Body of pancreas (tissue), 4 donors: ENCODE data around the gene ADGRV1. TPM values are rescaled to one million over a fixed set of nuclear protein-coding genes. Genes with fewer than 3 reads are reported as not detected.

Experiments used
- ATAC-seq: fragments of 150-250 bp; one replicate; pipeline ENCODE4 v1.9.1; 2016
- DNase-seq, 4 donors: peaks; one replicate each; pipeline ENCODE4 v3.0.0-alpha.2; 2019
- H3K27ac ChIP-seq, 4 donors: fragments of 200-600 bp; sonication (generic); 1 replicate in 3 of 4; 2 replicates in 1 of 4; pipeline versions ENCODE4 v1.5.1 to v1.6.1; 2016 to 2019; ENCODE audit warnings: mild to moderate bottlenecking in 1 of 4, mixed read lengths in 1 of 4, moderate library complexity in 1 of 4
- H3K27me3 ChIP-seq, 2 donors: fragments of 200-600 bp; sonication (generic); one replicate each; pipeline ENCODE4 v1.6.0; 2016; ENCODE audit warnings: mild to moderate bottlenecking in 1 of 2
- H3K36me3 ChIP-seq, 2 donors: fragments of 200-600 bp; sonication (generic); replicated peaks in 1 of 2; 2 replicates each; pipeline ENCODE4 v1.5.1; 2016; ENCODE audit warnings: low read depth in 2 of 2; ENCODE audit not compliant: insufficient read depth in 1 of 2
- H3K4me1 ChIP-seq: fragments of 200-600 bp; sonication (generic); one replicate; pipeline ENCODE4 v1.6.0; 2016
- H3K4me3 ChIP-seq, 2 donors: fragments of 200-600 bp; sonication (generic); 1 replicate in 1 of 2; 2 replicates in 1 of 2; pipeline ENCODE4 v1.5.1; 2016 to 2019
- H3K9me3 ChIP-seq, 3 donors: fragments of 200-600 bp; sonication (generic); 1 replicate in 2 of 3; 2 replicates in 1 of 3; pipeline ENCODE4 v1.5.1; 2016
- POLR2A ChIP-seq, 3 donors: fragments of 450-650 bp; IDR thresholded peaks; one replicate each; pipeline ENCODE4 v1.6.1; 2016; ENCODE audit warnings: antibody characterized with exemption in 3 of 3, mild to moderate bottlenecking in 2 of 3
- WGBS, 2 donors: methylation state at CpG; one replicate each; pipeline ENCODE4 v1.1.5; 2017; 5-methylcytosine and 5-hydroxymethylcytosine counted together
- intact Hi-C: fragments of 100-400 bp; cut with DNase I; formaldehyde crosslinking; loops from one replicate; pipeline ENCODE4 v1.15.1; 2023
- total RNA-seq, 2 donors: library from RNA; depleted of rRNA; stranded (reverse); fragments of >200 nt; gene quantifications; one replicate each; pipeline ENCODE4 v1.1.0, GENCODE V29; 2016
- TF ChIP-seq, protein P1 (sequence below), 7 experiments: fragments of 450-650 bp in 4 of 7; fragments of 200-600 bp in 3 of 7; sonication (generic) in 3 of 7; IDR thresholded peaks; one replicate each; pipeline ENCODE4 v1.5.1; 2016 to 2019; ENCODE audit warnings: antibody characterized with exemption in 7 of 7

The ADGRV1 gene
- total RNA-seq, 2 donors from 2014 or later, result 19.2 to 21.4 TPM

DNA sequence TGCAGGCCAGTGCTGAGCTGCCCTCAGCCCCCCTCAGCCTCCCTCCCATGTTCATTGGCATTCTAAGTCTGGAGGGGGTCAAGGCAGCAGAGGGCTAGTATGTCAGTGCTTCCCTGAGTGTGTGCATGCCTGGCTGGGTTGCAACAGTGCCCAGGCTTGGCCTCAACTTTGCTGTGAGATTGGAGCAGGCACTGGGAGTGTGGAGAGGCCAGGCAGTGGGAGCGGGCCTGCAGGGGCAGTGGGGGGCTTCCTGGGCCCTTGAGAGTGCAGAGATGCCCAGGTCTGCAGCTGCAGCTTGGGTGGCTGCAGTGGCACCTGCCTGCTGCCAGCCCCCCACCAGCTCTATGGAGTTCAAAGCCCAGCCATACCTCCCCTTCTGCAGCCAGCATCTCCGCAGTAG, 585.2 kb downstream of the ADGRV1 start:
- no peak overlapping the region for H3K27ac ChIP-seq
- ATAC-seq (no peak), DNase-seq (no peak)
- intact Hi-C loops, result no loop called here
- H3K9me3 ChIP-seq, result no peaks in the 10 kb centered on the region
- peaks cover 18% of the 10 kb centered on the region for H3K4me1 ChIP-seq
- 87% methylated on average over 2 of the region's 2 CpGs; no CpG with 5 or more reads in 1 of the 2 donors for WGBS, 2 donors
- no peaks in the 10 kb centered on the region for H3K27me3 ChIP-seq
- no peaks in the 10 kb centered on the region for H3K36me3 ChIP-seq
- no peak overlapping the region for H3K4me3 ChIP-seq
- TF ChIP-seq, protein P1, sequence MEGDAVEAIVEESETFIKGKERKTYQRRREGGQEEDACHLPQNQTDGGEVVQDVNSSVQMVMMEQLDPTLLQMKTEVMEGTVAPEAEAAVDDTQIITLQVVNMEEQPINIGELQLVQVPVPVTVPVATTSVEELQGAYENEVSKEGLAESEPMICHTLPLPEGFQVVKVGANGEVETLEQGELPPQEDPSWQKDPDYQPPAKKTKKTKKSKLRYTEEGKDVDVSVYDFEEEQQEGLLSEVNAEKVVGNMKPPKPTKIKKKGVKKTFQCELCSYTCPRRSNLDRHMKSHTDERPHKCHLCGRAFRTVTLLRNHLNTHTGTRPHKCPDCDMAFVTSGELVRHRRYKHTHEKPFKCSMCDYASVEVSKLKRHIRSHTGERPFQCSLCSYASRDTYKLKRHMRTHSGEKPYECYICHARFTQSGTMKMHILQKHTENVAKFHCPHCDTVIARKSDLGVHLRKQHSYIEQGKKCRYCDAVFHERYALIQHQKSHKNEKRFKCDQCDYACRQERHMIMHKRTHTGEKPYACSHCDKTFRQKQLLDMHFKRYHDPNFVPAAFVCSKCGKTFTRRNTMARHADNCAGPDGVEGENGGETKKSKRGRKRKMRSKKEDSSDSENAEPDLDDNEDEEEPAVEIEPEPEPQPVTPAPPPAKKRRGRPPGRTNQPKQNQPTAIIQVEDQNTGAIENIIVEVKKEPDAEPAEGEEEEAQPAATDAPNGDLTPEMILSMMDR (IDR thresholded peaks at IDR 0.05), result no peak
- no peak for TF ChIP-seq POLR2A (IDR thresholded peaks at IDR 0.05)

DNA sequence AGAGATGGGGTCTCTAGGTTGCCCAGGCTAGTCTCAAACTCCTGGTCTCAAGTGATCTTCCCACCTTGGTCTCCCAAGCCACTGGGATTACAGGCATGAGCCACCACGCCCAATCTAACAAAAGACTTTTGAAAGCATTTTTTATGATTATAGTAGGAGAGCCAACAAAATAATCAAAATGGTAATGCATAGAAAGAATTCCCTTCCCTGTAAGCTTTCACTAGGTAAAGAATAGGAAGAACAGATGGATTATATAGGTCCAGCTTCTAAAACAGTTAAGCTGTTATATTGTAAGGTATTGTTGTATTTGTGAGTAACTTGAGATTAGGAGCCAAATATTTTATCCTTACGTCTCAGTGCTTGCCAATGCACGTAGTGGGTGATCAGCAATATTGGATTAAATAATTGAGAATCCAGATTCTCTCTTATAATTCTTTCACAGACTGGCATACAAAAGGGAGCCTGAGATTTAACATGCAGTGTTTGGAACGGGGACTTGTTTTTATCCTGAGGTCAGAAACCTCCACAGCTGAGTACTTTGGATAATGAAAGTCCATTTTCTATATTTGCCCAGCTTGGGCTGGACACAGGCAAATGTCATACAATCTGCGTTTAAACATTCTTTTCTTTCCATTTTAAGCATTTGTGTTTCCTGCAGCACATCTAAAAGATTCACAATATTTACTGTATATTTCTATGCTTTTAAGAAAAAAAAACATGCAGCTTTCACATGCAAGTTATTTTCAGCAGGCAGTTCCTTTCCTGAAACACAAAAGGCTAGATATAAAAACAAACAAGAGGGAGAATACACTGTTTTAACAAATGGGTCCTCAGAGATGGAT, 586.1 kb downstream of the ADGRV1 start:
- H3K36me3 ChIP-seq, result no peaks in the 10 kb centered on the region
- ATAC-seq (peak; percentile 49), DNase-seq (no peak)
- WGBS, 2 donors, result 32 to 42% methylated on average over 5 of the region's 5 CpGs
- peaks cover 18% of the 10 kb centered on the region for H3K4me1 ChIP-seq
- no peaks in the 10 kb centered on the region for H3K9me3 ChIP-seq
- no peak for TF ChIP-seq POLR2A (IDR thresholded peaks at IDR 0.05)
- TF ChIP-seq, protein P1 (IDR thresholded peaks at IDR 0.05), result no peak
- intact Hi-C loops, result no loop called here
- peak overlapping the region in 2 of 4 donors; percentile 52 to 54 for H3K27ac ChIP-seq
- no peaks in the 10 kb centered on the region for H3K27me3 ChIP-seq
- no peak overlapping the region for H3K4me3 ChIP-seq

DNA sequence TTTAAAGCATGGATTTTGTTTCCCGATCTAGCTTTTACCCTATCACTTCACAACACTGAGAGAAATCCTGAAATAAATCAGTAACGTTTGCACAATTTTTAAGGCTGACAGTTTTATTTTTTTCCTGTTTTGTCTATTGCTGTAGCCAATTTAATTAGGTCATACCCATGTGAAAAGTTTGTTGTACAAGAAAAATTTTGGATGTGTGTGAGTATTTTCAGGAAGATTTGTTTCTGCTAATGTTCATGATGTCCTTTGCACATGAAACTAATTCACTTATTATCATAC, 586.7 kb downstream of the ADGRV1 start:
- no peak for TF ChIP-seq POLR2A (IDR thresholded peaks at IDR 0.05)
- no peaks in the 10 kb centered on the region for H3K27me3 ChIP-seq
- H3K4me1 ChIP-seq, result peaks cover 18% of the 10 kb centered on the region
- H3K9me3 ChIP-seq, result no peaks in the 10 kb centered on the region
- ATAC-seq (peak; percentile 38), DNase-seq (no peak)
- H3K4me3 ChIP-seq, result no peak overlapping the region
- H3K36me3 ChIP-seq, result no peaks in the 10 kb centered on the region
- intact Hi-C loops, result no loop called here
- H3K27ac ChIP-seq, result peak overlapping the region in 2 of 4 donors; percentile 52 to 54
- WGBS, 2 donors, result 2 to 7% methylated on average over 2 of the region's 2 CpGs

DNA sequence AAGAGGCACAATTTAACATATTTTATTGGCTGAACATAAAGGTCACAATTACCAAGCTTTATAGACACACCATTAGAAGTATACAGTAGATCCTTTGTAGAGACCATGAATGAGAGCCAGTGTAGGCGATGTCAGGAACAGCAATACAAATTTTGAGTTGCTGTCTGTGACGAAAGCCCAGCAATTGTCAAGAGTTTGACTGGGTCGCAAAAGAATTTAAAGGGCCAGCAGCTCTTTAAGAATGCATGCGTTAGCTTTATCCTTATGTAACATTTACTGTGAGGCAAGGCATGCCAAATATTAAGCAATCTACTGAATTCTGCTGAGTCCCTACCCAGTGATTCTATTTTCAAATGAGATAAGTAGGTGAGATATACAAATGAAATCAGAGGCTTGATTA, 587.6 kb downstream of the ADGRV1 start:
- ATAC-seq (no peak), DNase-seq (no peak)
- H3K27me3 ChIP-seq, result no peaks in the 10 kb centered on the region
- H3K36me3 ChIP-seq, result no peaks in the 10 kb centered on the region
- peaks cover 18% of the 10 kb centered on the region for H3K4me1 ChIP-seq
- no peaks in the 10 kb centered on the region for H3K9me3 ChIP-seq
- H3K27ac ChIP-seq, result no peak overlapping the region
- no peak for TF ChIP-seq POLR2A (IDR thresholded peaks at IDR 0.05)
- TF ChIP-seq, protein P1 (IDR thresholded peaks at IDR 0.05), result no peak
- WGBS, 2 donors, result 40 to 69% methylated on average over 4 of the region's 4 CpGs
- H3K4me3 ChIP-seq, result no peak overlapping the region
- intact Hi-C loops, result no loop called here

DNA sequence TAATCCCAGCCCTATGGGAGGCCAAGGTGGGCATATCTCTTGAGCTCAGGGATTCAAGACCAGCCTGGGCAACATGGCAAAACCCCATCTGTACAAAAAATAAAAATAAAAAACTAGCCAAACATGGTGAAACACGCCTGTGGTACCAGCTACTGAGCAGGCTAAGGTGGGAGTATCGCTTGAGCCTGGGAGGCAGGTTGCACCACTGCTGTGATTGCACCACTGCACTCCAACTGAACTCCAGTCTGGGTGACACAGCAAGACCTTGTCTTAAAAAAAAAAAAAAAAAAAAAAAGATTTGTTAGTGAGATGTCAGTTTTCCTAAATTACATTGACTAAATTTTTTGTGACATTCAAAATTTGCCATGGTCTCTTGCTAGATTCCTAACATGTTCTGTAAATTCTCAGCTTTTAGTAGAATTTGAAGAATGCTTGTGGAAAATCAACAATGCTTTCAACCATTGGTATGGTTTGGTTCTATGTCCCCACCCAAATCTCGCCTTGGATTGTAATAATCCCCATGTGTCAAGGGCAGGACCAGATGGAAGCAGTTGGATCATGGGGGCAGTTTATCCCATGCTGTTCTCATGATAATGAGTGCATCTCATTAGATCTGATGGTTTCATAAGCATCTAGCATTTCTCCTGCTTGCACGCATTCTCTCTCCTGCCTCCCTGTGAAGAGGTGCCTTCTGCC, 588.5 kb downstream of the ADGRV1 start:
- TF ChIP-seq, protein P1 (IDR thresholded peaks at IDR 0.05), result no peak
- no peak for TF ChIP-seq POLR2A (IDR thresholded peaks at IDR 0.05)
- H3K36me3 ChIP-seq, result no peaks in the 10 kb centered on the region
- no peak overlapping the region for H3K4me3 ChIP-seq
- intact Hi-C loops, result no loop called here
- H3K27me3 ChIP-seq, result no peaks in the 10 kb centered on the region
- H3K27ac ChIP-seq, result no peak overlapping the region
- DNase-seq (no peak), ATAC-seq (no peak)
- H3K4me1 ChIP-seq, result peaks cover 22% of the 10 kb centered on the region
- 89 to 97% methylated on average over 4 of the region's 4 CpGs for WGBS, 2 donors
- no peaks in the 10 kb centered on the region for H3K9me3 ChIP-seq
